GM21423 (cell line): ENCODE measurements around the gene TM2D1.
"Not testable (repeated sequence)": the region's sequence is repeated elsewhere in the genome, so short reads cannot be mapped to it uniquely, and the experiment has no call there.

ENCODE experiments used
- ATAC-seq: cut with Tn5 transposase; IDR thresholded peaks from one replicate; pipeline ENCODE4 v1.9.1; 2021; ENCODE audit warnings: mild to moderate bottlenecking, moderate library complexity; ENCODE audit not compliant: unreplicated experiment

TM2D1 gene

DNA sequence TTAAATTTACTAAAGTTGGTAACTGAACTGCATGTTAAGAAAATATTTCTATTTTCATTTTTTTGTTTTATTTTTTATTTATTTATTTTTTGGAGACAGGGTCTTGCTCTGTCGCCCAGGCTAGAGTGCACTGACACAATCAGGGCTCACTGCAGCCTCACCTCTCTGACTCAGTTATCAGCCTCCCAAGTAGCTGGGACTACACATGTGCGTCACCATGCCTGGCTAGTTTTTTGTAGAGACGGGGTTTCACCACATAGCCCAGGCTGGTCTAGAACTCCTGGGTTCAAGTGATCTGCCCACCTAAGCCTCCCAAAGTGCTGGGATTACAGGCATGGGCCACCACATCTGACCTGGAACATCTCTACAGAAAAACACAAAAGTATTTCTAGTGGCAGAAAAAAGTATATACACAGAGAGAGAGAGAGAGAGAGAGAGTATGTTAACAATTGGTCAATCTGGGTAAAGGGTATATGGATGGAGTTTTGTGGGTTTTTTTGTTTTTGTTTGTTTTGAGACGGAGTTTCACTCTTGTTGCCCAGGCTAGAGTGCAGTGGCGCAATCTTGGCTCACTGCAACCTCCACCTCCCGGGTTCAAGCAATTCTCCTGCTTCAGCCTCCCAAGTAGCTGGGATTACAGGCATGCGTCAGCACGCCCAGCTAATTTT, 5.8 kb downstream of the TM2D1 start:
- ATAC-seq = not testable (repeated sequence)

GRCh38 chr1:61711969-61712368, 13.0 kb downstream of the TM2D1 start:
- ATAC-seq = no peak

DNA sequence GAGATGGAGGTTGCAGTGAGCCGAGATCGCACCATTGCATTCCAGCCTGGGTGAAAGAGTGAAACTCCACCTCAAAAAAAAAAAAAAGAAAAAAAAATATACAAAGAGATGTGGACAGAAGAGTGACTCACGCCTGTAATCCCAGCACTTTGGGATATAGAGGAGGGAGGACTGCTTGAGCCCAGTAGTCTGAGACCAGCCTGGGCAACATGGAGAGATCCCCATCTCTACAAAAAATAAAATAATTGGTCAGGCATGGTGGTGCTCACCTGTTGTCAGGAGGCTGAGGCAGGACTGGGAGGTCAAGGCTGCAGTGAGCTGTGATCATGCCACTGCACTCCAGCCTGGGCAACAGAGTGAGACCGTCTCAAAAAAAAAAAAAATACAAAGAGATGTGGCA, 13.7 kb downstream of the TM2D1 start:
- ATAC-seq = not testable (repeated sequence)

DNA sequence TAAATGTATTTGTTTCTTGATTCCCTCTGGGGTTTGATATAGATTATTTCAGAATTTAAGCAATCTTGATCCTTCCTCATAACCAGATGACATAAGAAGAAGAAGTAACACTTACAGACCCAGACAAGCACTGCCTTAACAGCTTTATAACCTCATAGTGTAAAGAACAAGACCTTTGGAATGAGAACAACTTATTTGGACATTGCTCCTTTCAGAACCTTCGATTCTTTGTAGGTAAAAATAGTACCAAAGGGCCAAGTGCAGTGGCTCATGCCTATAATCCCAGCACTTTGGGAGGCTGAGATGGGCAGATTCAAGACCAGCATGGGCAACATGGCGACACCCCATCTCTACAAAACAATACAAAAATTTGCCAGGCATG, 15.0 kb downstream of the TM2D1 start:
- ATAC-seq = no peak

DNA sequence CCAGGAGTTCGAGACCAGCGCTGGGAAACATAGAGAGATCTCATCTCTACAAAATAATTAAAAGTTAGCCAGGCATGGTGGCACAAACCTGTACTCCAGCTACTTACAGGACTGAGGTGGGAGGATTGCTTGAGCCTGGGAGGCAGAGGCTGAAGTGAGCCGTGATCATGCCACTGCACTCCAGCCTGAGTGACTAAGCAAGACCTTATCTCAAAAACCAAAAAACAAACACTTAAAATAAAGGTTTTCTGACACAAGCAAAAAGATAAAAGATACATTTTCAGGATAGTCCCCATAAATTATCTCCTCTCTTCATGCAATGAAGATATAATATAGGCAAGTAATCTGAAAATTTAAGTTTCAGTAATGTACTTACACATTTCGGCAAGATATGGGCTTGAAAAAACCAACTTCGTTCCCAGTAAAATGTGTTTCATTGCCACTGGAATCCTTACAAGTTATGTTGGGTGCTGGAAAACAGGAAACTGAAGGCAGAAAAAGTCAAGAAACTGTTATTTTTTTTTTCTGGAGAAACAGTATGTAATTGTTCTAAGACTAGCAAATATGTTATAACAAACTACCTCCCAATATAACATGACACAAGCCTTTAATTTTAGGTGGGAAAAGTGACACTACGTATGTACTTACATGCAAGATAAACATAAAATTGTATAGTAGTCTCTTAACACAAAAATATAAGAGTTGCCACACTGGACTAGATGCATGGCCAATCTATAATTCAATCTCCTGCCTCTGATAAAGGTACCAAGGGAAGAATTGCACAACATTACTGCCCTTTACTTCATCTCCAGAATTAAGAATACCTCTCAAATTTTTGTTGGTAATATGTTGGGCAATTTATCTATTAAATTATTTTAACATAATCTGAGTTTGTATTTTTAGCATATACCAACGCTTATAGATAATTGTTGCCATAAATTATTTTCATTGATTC, 15.7 kb downstream of the TM2D1 start:
- ATAC-seq = no peak

GRCh38 chr1:61699911-61700851, 24.8 kb downstream of the TM2D1 start:
- ATAC-seq = no peak

- no peak for ATAC-seq
Measured at GRCh38 chr1:61692155-61692800, 32.7 kb downstream of the TM2D1 start.

DNA sequence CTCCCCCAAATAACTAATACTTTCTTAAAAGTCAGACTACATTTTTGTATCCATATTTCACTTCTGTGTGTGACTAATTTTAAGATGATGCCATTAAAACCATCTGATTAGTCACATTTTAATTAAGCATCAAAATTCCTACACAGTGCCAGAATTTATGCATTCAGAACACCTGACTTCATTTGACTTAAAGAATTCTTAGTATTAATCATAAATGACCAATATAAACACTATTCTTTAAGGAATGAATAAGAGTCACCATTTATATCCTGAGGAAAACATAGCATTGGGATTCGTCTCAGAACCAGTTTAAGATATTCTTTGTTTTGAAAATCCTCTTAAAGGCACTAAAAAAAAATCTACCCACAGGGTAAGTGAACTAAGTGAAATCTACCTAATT, 37.0 kb downstream of the TM2D1 start:
- no peak for ATAC-seq

DNA sequence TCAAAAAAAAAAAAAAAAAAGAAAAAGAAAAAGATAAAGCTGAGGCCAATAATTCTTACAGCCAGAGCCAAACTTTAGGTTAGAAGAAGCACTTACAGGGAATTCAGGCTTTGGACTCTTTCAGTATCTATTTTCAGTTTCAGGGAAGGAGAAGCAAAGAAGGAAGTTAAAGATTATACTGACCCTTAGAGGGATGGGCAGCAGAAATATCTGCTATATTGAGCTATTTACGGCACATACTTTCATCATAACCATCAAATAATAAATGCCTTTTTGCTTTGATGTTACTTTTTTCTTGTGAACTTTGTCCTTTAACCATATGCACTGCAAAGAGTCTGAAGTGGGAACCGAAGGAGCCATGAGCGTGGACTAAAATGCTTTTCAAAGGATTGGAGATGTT, 42.0 kb downstream of the TM2D1 start:
- ATAC-seq = no peak

DNA sequence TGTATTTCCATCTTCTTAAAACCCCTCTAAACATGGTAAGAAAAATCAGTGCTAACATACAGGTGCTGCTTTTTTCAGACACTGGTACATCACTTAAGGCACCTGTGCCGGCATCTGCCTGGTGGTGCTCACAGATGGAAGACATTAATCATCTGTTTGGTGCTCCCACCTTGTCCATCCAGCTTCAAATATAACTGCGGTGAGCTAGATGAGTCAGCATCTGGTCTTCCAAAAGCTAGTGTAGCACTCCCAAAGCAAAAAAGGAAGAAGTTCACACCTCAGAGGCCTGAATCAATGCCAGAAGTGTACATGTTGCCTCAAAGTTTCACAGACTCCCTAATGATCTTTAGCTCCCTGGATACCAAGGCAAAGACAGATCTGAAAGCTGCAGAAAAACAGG, 44.4 kb downstream of the TM2D1 start:
- ATAC-seq = no peak

DNA sequence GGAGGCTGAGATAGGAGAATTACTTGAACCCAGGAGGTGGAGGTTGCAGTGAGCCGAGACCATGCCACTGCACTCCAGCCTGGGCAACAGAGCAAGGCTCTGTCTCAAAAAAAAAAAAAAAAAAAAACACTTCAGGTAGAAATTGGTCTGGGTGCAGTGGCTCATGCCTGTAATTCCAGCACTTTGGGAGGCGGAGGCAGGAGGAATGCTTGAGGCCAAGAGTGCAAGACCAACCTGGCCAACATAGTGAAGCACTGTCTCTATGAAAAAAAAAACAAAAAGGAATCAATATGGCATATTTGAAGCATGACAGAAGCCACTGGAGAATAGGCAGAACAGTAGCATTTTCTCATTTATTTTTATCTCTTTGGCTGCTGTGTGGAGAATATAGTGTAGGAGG, 48.1 kb downstream of the TM2D1 start:
- not testable (repeated sequence) for ATAC-seq

GRCh38 chr1:61674221-61674620, 50.7 kb downstream of the TM2D1 start:
- no peak for ATAC-seq

DNA sequence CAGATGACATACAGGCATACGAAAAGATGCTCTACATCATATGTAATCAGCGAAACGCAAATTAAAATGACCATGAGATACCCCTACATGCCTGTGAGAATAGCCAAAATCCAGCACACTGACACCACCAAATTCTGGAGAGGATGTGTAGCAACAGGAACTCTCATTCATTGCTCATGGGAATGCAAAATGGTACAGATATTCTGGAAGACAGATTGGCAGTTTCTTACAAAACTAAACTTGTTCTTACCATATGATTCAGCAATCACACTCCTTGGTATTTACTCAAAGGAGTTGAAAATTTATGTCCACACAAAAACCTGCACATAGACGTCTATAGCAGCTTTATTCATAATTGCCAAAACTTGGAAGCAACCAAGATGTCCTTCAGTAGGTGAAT, 52.6 kb downstream of the TM2D1 start:
- ATAC-seq = no peak

DNA sequence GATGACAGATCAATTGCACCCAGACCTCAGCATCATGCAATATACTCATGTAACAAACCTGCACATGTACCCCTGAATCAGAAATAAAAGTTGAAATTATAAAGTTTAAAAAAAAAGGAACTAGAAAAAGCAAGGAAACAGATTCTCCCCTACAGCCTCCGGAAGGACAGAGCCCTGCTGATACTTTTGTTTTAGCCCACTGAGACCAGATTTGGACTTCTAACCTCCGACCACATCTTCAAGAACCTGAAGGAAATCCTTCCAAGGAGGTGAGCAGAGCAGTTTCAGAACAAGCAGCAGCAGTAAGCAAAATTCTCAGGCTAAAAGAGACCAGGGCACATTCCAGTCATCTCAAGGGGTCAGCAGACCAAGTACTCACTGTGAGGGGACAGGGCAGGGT, 54.5 kb downstream of the TM2D1 start:
- ATAC-seq = no peak

- ATAC-seq = no peak
Measured at GRCh38 chr1:61670016-61670415, 54.9 kb downstream of the TM2D1 start.

- ATAC-seq = no peak
Measured at GRCh38 chr1:61659061-61659460, 65.9 kb downstream of the TM2D1 start.

- ATAC-seq = no peak
Measured at GRCh38 chr1:61655453-61655852, 69.5 kb downstream of the TM2D1 start.

GRCh38 chr1:61654067-61654466, 70.9 kb downstream of the TM2D1 start:
- ATAC-seq = no peak

- no peak for ATAC-seq
Measured at GRCh38 chr1:61648983-61649742, 75.8 kb downstream of the TM2D1 start.

- no peak for ATAC-seq
Measured at GRCh38 chr1:61647142-61647541, 77.8 kb downstream of the TM2D1 start.
